Activated CD8-positive, alpha-beta T cell treated with anti-CD3 and anti-CD28 coated beads for 36 hours (primary cell): ENCODE measurements around the gene PXN. TPM values are rescaled to one million over a fixed set of nuclear protein-coding genes. Genes with fewer than 3 reads are reported as not detected.
"Not testable (repeated sequence)": the region's sequence is repeated elsewhere in the genome, so short reads cannot be mapped to it uniquely, and the experiment has no call there.

ENCODE experiments used
- ATAC-seq: fragments of 200-7000 bp; cut with Tn5 transposase; one replicate; pipeline ENCODE4 v1.10.0; 2021; ENCODE audit warnings: mild to moderate bottlenecking, moderate library complexity
- CTCF ChIA-PET: fragments of 350-600 bp; sonication (Branson Sonifier 250); formaldehyde crosslinking; loops from one replicate; lab custom pipeline; 2021; ENCODE audit warnings: antibody characterized with exemption; lab: Charles Lee
- POLR2A ChIA-PET: fragments of 350-600 bp; sonication (Branson Sonifier 250); formaldehyde crosslinking; loops from one replicate; lab custom pipeline; 2021; ENCODE audit warnings: antibody characterized with exemption; lab: Charles Lee
- DNase-seq: peaks from one replicate; pipeline ENCODE4 v3.0.0-alpha.2; 2020
- H3K27ac Mint-ChIP-seq: one replicate; pipeline ENCODE4 v1.8.0; 2021; ENCODE audit warnings: mild to moderate bottlenecking, mixed read lengths
- H3K27me3 Mint-ChIP-seq: one replicate; pipeline ENCODE4 v1.8.0; 2021; ENCODE audit warnings: mixed read lengths
- H3K36me3 Mint-ChIP-seq: one replicate; pipeline ENCODE4 v1.8.0; 2021; ENCODE audit warnings: low read depth, mixed read lengths
- H3K4me1 Mint-ChIP-seq: one replicate; pipeline ENCODE4 v1.8.0; 2021; ENCODE audit warnings: low read depth, mixed read lengths
- H3K4me3 Mint-ChIP-seq: one replicate; pipeline ENCODE4 v1.8.0; 2021; ENCODE audit warnings: mild to moderate bottlenecking, moderate library complexity, mixed read lengths
- H3K9me3 Mint-ChIP-seq: one replicate; pipeline ENCODE4 v1.8.0; 2021; ENCODE audit warnings: mixed read lengths
- CTCF ChIP-seq: fragments of 200-600 bp; IDR thresholded peaks from one replicate; pipeline ENCODE4 v1.8.0; 2022; ENCODE audit warnings: antibody characterized with exemption, mild to moderate bottlenecking
- intact Hi-C: fragments of 100-400 bp; cut with micrococcal nuclease; formaldehyde crosslinking; loops from one replicate; pipeline ENCODE4 v1.10.0; 2022
- total RNA-seq, 2 experiments: library from RNA; stranded (reverse); gene quantifications; one replicate each; pipeline ENCODE4 v1.2.3, GENCODE V29; 2021

PXN gene
- total RNA-seq, 2 experiments from 2014 or later: 40.2 to 45.3 TPM

- Mint-ChIP-seq H3K27me3 (no peaks in the 10 kb centered on the region), H3K36me3 (peaks cover 62% of the 10 kb centered on the region), H3K4me1 (peaks cover 45% of the 10 kb centered on the region), H3K4me3 (peak overlapping the region; percentile 97), H3K9me3 (no peaks in the 10 kb centered on the region), H3K27ac (peak overlapping the region; percentile 64)
- POLR2A ChIA-PET: interaction anchor here (0.6 to 12.7 kb wide), 12 partner anchors 20 to 190 kb away, joined by 3 to 263 read pairs (median 6); partner anchors contain the start of genes PXN, RAB35, RNU4-1 and RNU4-2
- no peak for TF ChIP-seq CTCF
- ATAC-seq (no peak), DNase-seq (no peak)
- intact Hi-C loops: loop anchor here (5.0 to 10.0 kb wide), 2 partner anchors 80 to 183 kb away; partner anchors contain the start of gene RAB35
- CTCF ChIA-PET: interaction anchor here (1.3 kb wide), 1 partner anchor 31 kb away, joined by 6 read pairs; no protein-coding TSS in a partner anchor
Measured at GRCh38 chr12:120197542-120197887, 68.0 kb downstream of the PXN start.

GRCh38 chr12:120196817-120197541, 68.6 kb downstream of the PXN start:
- CTCF ChIA-PET: interaction anchor here (1.0 to 1.3 kb wide), 2 partner anchors 31 to 71 kb away, joined by 3 to 6 read pairs; no protein-coding TSS in a partner anchor
- H3K27me3 Mint-ChIP-seq, DNase-seq, ATAC-seq, H3K9me3 Mint-ChIP-seq: not testable (repeated sequence)
- Mint-ChIP-seq H3K4me3 (peak overlapping the region; percentile 97), H3K27ac (peak overlapping the region; percentile 64), H3K36me3 (peaks cover 64% of the 10 kb centered on the region), H3K4me1 (peaks cover 43% of the 10 kb centered on the region)
- POLR2A ChIA-PET: interaction anchor here (1.1 to 12.7 kb wide), 12 partner anchors 9 to 190 kb away, joined by 3 to 263 read pairs (median 8); partner anchors contain the start of genes PXN, RAB35, RNU4-1 and RNU4-2
- intact Hi-C loops: loop anchor here (5.0 to 10.0 kb wide), 2 partner anchors 80 to 182 kb away; partner anchors contain the start of gene RAB35

- ChIA-PET CTCF (interaction anchor here (1.0 to 1.4 kb wide), 2 partner anchors 32 to 70 kb away, joined by 3 to 5 read pairs; no protein-coding TSS in a partner anchor), POLR2A (interaction anchor here (0.6 to 12.7 kb wide), 15 partner anchors 9 to 189 kb away, joined by 3 to 263 read pairs (median 4); partner anchors contain the start of genes PXN, RAB35, RNU4-1 and RNU4-2)
- Mint-ChIP-seq H3K9me3 (no peaks in the 10 kb centered on the region), H3K27me3 (no peaks in the 10 kb centered on the region), H3K27ac (peak overlapping the region; percentile 91), H3K4me1 (peaks cover 48% of the 10 kb centered on the region), H3K36me3 (peaks cover 68% of the 10 kb centered on the region), H3K4me3 (peak overlapping the region; percentile 97)
- ATAC-seq (no peak), DNase-seq (no peak)
- intact Hi-C loops: loop anchor here (5.0 to 10.0 kb wide), 2 partner anchors 79 to 182 kb away; partner anchors contain the start of gene RAB35
- no peak for TF ChIP-seq CTCF
Measured at GRCh38 chr12:120196363-120196762, 69.2 kb downstream of the PXN start.

GRCh38 chr12:120194534-120195395, 70.8 kb downstream of the PXN start, which contains the start of gene GCN1:
TSS of gene GCN1 (minus strand) at chr12:120194715. CDS start at chr12:120194697, 18 bp downstream.
- intact Hi-C loops: loop anchor here (5.0 to 10.0 kb wide), 3 partner anchors 67 to 180 kb away; partner anchors contain the start of gene RAB35
- DNase-seq: peak; percentile 85
- H3K4me3 Mint-ChIP-seq: peak within 1 kb of the TSS; percentile 93
- peaks cover 64% of the 10 kb centered on the region for H3K36me3 Mint-ChIP-seq
- no peak for TF ChIP-seq CTCF
- no peaks in the 10 kb centered on the region for H3K9me3 Mint-ChIP-seq
- peaks cover 57% of the 10 kb centered on the region for H3K4me1 Mint-ChIP-seq
- CTCF ChIA-PET: interaction anchor here (1.4 kb wide), 1 partner anchor 34 kb away, joined by 5 read pairs; no protein-coding TSS in a partner anchor
- peak; percentile 81 for ATAC-seq
- no peaks in the 10 kb centered on the region for H3K27me3 Mint-ChIP-seq
- POLR2A ChIA-PET: interaction anchor here (1.2 to 12.7 kb wide), 6 partner anchors 19 to 104 kb away, joined by 3 to 263 read pairs (median 5); partner anchors contain the start of genes RAB35, RNU4-1 and RNU4-2
- H3K27ac Mint-ChIP-seq: peak within 1 kb of the TSS; percentile 91
